Loucy (cell line): ENCODE results near the gene ZNF536.

Experiments
- CTCF ChIP-seq: fragments of 200-600 bp; sonication (generic); conservative IDR thresholded peaks from 2 replicates; pipeline ENCODE4 v1.5.1; 2014; ENCODE audit warnings: mild to moderate bottlenecking, antibody characterized with exemption, low read length
- EZH2phosphoT487 ChIP-seq: fragments of 200-600 bp; IDR thresholded peaks from 2 replicates; pipeline ENCODE4 v1.6.1; 2018; ENCODE audit warnings: antibody characterized with exemption, mild to moderate bottlenecking, moderate library complexity, borderline replicate concordance

GRCh38 chr19:30555075-30555790 lies 183.0 kb downstream of the ZNF536 start:
- TF ChIP-seq CTCF (no peak), EZH2phosphoT487 (no peak)
